HG02885 (cell line): ENCODE data around the gene REPIN1.

ENCODE experiments used
- ATAC-seq: cut with Tn5 transposase; IDR thresholded peaks from one replicate; pipeline ENCODE4 v1.9.1; 2021; ENCODE audit warnings: mild to moderate bottlenecking; ENCODE audit not compliant: unreplicated experiment, poor library complexity

The REPIN1 gene

GRCh38 chr7:150359622-150360362 is 8.8 kb upstream of the REPIN1 start:
- no peak for ATAC-seq

- no peak for ATAC-seq
Observed at GRCh38 chr7:150360363-150361058, 8.1 kb upstream of the REPIN1 start.

- ATAC-seq = no peak
Observed at GRCh38 chr7:150361402-150361801, 7.2 kb upstream of the REPIN1 start.

GRCh38 chr7:150361807-150362621 is 6.6 kb upstream of the REPIN1 start:
- ATAC-seq = no peak

GRCh38 chr7:150363370-150363769 is 5.3 kb upstream of the REPIN1 start:
- ATAC-seq = no peak

- no peak for ATAC-seq
Observed at GRCh38 chr7:150363872-150364271, 4.8 kb upstream of the REPIN1 start.

GRCh38 chr7:150365194-150365593 is 3.4 kb upstream of the REPIN1 start:
- ATAC-seq = no peak

GRCh38 chr7:150365673-150366398 is 2.8 kb upstream of the REPIN1 start:
- ATAC-seq = no peak

GRCh38 chr7:150367677-150368095 is 936 bp upstream of the REPIN1 start:
- ATAC-seq = no peak

GRCh38 chr7:150368884-150369747 is 494 bp downstream of the REPIN1 start:
- ATAC-seq = peak; percentile 44

- no peak for ATAC-seq
Observed at GRCh38 chr7:150369748-150370501, 1.3 kb downstream of the REPIN1 start.

GRCh38 chr7:150370612-150371071 is 2.0 kb downstream of the REPIN1 start:
- ATAC-seq = no peak

GRCh38 chr7:150371131-150371995 is 2.7 kb downstream of the REPIN1 start:
- no peak for ATAC-seq

GRCh38 chr7:150371996-150372270 is 3.3 kb downstream of the REPIN1 start:
- ATAC-seq = no peak

GRCh38 chr7:150372271-150373048 is 3.8 kb downstream of the REPIN1 start:
- ATAC-seq = no peak

GRCh38 chr7:150373049-150373801 is 4.6 kb downstream of the REPIN1 start:
- no peak for ATAC-seq

GRCh38 chr7:150374026-150374425 is 5.4 kb downstream of the REPIN1 start:
- ATAC-seq = no peak
